H9 (cell line): ENCODE measurements around the gene C20orf202. TPM values are rescaled to one million over a fixed set of nuclear protein-coding genes. Genes with fewer than 3 reads are reported as not detected.

Experiments
- DNase-seq: peaks from one replicate; pipeline ENCODE4 v3.0.0-alpha.2; 2017
- H2AFZ ChIP-seq: one replicate; pipeline ENCODE4 v1.6.1; 2013; ENCODE audit warnings: mild to moderate bottlenecking, low read length, control low read depth, moderate library complexity
- H2AK5ac ChIP-seq: 2 replicates; pipeline ENCODE4 v1.6.1; 2013; ENCODE audit warnings: low read length, control low read depth, mixed read lengths; ENCODE audit not compliant: insufficient read length
- H2BK120ac ChIP-seq: one replicate; pipeline ENCODE4 v1.6.1; 2013; ENCODE audit warnings: low read depth, mild to moderate bottlenecking, low read length, control low read depth, inconsistent platforms; ENCODE audit not compliant: poor library complexity, severe bottlenecking
- H2BK12ac ChIP-seq: 2 replicates; pipeline ENCODE4 v1.6.1; 2013; ENCODE audit warnings: low read length, control low read depth, mixed read lengths, low read depth; ENCODE audit not compliant: insufficient read length
- H2BK15ac ChIP-seq: 2 replicates; pipeline ENCODE4 v1.6.1; 2013; ENCODE audit warnings: low read depth, low read length, control low read depth
- H2BK20ac ChIP-seq: one replicate; pipeline ENCODE4 v1.6.1; 2013; ENCODE audit warnings: low read depth, mild to moderate bottlenecking, low read length, control low read depth, inconsistent platforms; ENCODE audit not compliant: poor library complexity, severe bottlenecking
- H2BK5ac ChIP-seq: 2 replicates; pipeline ENCODE4 v1.6.1; 2013; ENCODE audit warnings: low read length, control low read depth, mixed read lengths; ENCODE audit not compliant: insufficient read length
- H3K14ac ChIP-seq: 2 replicates; pipeline ENCODE4 v1.6.1; 2013; ENCODE audit warnings: low read length, control low read depth; ENCODE audit not compliant: insufficient read depth
- H3K18ac ChIP-seq: 2 replicates; pipeline ENCODE4 v1.6.1; 2013; ENCODE audit warnings: low read depth, mild to moderate bottlenecking, mixed read lengths, low read length, control low read depth; ENCODE audit not compliant: insufficient read length
- H3K23ac ChIP-seq: 2 replicates; pipeline ENCODE4 v1.6.1; 2013; ENCODE audit warnings: low read length, control low read depth, mixed read lengths, low read depth; ENCODE audit not compliant: insufficient read length
- H3K23me2 ChIP-seq: 2 replicates; pipeline ENCODE4 v1.6.1; 2013; ENCODE audit warnings: low read depth, mild to moderate bottlenecking, mixed read lengths, low read length, control low read depth; ENCODE audit not compliant: insufficient read length, poor library complexity, severe bottlenecking
- H3K27ac ChIP-seq: 2 replicates; pipeline ENCODE4 v1.5.1; 2013; ENCODE audit warnings: low read length, control low read depth, mixed read lengths, low read depth; ENCODE audit not compliant: insufficient read length
- H3K27me3 ChIP-seq: 2 replicates; pipeline ENCODE4 v1.6.1; 2013; ENCODE audit warnings: low read length, control low read depth, inconsistent platforms; ENCODE audit not compliant: insufficient read depth
- H3K4ac ChIP-seq: 2 replicates; pipeline ENCODE4 v1.6.1; 2013; ENCODE audit warnings: low read depth, mild to moderate bottlenecking, control low read depth, inconsistent platforms, low read length, moderate library complexity
- H3K4me1 ChIP-seq: 2 replicates; pipeline ENCODE4 v1.6.1; 2013; ENCODE audit warnings: low read length, control low read depth, inconsistent platforms; ENCODE audit not compliant: insufficient read depth
- H3K4me2 ChIP-seq: 2 replicates; pipeline ENCODE4 v1.6.1; 2013; ENCODE audit warnings: low read length, control low read depth, mixed read lengths; ENCODE audit not compliant: insufficient read length, insufficient read depth
- H3K56ac ChIP-seq: 2 replicates; pipeline ENCODE4 v1.6.1; 2013; ENCODE audit warnings: low read depth, mild to moderate bottlenecking, mixed read lengths, low read length, control low read depth; ENCODE audit not compliant: insufficient read length
- H3K79me1 ChIP-seq: 2 replicates; pipeline ENCODE4 v1.6.1; 2013; ENCODE audit warnings: low read depth, mild to moderate bottlenecking, moderate library complexity, low read length, control low read depth, inconsistent platforms; ENCODE audit not compliant: insufficient read depth, poor library complexity, severe bottlenecking
- H3K79me2 ChIP-seq: 2 replicates; pipeline ENCODE4 v1.6.1; 2013; ENCODE audit warnings: low read length, control low read depth, inconsistent platforms; ENCODE audit not compliant: insufficient read depth
- H3K9ac ChIP-seq: 2 replicates; pipeline ENCODE4 v1.6.1; 2013; ENCODE audit warnings: low read length, control low read depth, mixed read lengths; ENCODE audit not compliant: insufficient read length; ENCODE audit errors: extremely low read depth
- H3K9me3 ChIP-seq: one replicate; pipeline ENCODE4 v1.6.1; 2013; ENCODE audit warnings: low read depth, low read length, inconsistent platforms; ENCODE audit not compliant: control insufficient read depth
- H3T11ph ChIP-seq: one replicate; pipeline ENCODE4 v1.6.1; 2013; ENCODE audit warnings: mild to moderate bottlenecking, low read length, control low read depth, inconsistent platforms
- H4K20me1 ChIP-seq: one replicate; pipeline ENCODE4 v1.6.1; 2013; ENCODE audit not compliant: control insufficient read depth, insufficient read length, insufficient read depth
- H4K5ac ChIP-seq: 2 replicates; pipeline ENCODE4 v1.6.1; 2013; ENCODE audit warnings: low read depth, mild to moderate bottlenecking, mixed read lengths, low read length, control low read depth; ENCODE audit not compliant: insufficient read length
- H4K8ac ChIP-seq: replicated peaks from 2 replicates; pipeline ENCODE4 v1.6.1; 2013; ENCODE audit warnings: low read length, control low read depth, mixed read lengths, low read depth; ENCODE audit not compliant: insufficient read length
- H4K91ac ChIP-seq: 2 replicates; pipeline ENCODE4 v1.6.1; 2013; ENCODE audit warnings: low read depth, mild to moderate bottlenecking, moderate library complexity, mixed read lengths, low read length, control low read depth; ENCODE audit not compliant: insufficient read length
- H3K27ac Mint-ChIP-seq, 3 experiments: 2 replicates in 2 of 3; 3 replicates in 1 of 3; pipeline ENCODE4 v1.8.0; 2020 to 2021; ENCODE audit warnings: mixed read lengths in 3 of 3, mild to moderate bottlenecking in 1 of 3, moderate library complexity in 1 of 3
- H3K27me3 Mint-ChIP-seq: 2 replicates; pipeline ENCODE4 v1.8.0; 2021; ENCODE audit warnings: low read depth, mild to moderate bottlenecking, moderate library complexity, mixed read lengths
- H3K36me3 Mint-ChIP-seq, 3 experiments: 2 replicates in 2 of 3; 3 replicates in 1 of 3; pipeline ENCODE4 v1.8.0; 2020 to 2021; ENCODE audit warnings: low read depth in 3 of 3, mixed read lengths in 3 of 3; ENCODE audit not compliant: insufficient read depth in 1 of 3
- H3K4me1 Mint-ChIP-seq, 2 experiments: 2 replicates each; pipeline ENCODE4 v1.8.0; 2020; ENCODE audit warnings: mixed read lengths in 2 of 2
- H3K4me3 Mint-ChIP-seq, 2 experiments: 2 replicates in 1 of 2; 3 replicates in 1 of 2; pipeline ENCODE4 v1.8.0; 2020 to 2021; ENCODE audit warnings: mild to moderate bottlenecking in 2 of 2, mixed read lengths in 2 of 2, moderate library complexity in 1 of 2
- H3K9me3 Mint-ChIP-seq, 2 experiments: 2 replicates in 1 of 2; 3 replicates in 1 of 2; pipeline ENCODE4 v1.8.0; 2020; ENCODE audit warnings: mild to moderate bottlenecking in 2 of 2, mixed read lengths in 2 of 2, moderate library complexity in 1 of 2
- CTCF ChIP-seq: fragments of 200-600 bp; sonication (generic); conservative IDR thresholded peaks from 3 replicates; pipeline ENCODE4 v1.8.0; 2021; ENCODE audit warnings: antibody characterized with exemption, mild to moderate bottlenecking
- WGBS: extraction: QIAGEN DNeasy Blood & Tissue Kit; methylation state at CpG from one replicate; pipeline ENCODE4 v1.1.7; 2013; ENCODE audit warnings: missing lambda C conversion rate, low lambda C conversion rate, mixed read lengths; ENCODE audit not compliant: insufficient read length; ENCODE audit errors: extremely low coverage; 5-methylcytosine and 5-hydroxymethylcytosine counted together
- total RNA-seq: library from RNA; stranded (reverse); gene quantifications from 2 replicates; pipeline ENCODE4 v1.2.1, GENCODE V29; 2021

The C20orf202 gene
- total RNA-seq, 1 experiment from 2014 or later = 0.13 TPM

DNA sequence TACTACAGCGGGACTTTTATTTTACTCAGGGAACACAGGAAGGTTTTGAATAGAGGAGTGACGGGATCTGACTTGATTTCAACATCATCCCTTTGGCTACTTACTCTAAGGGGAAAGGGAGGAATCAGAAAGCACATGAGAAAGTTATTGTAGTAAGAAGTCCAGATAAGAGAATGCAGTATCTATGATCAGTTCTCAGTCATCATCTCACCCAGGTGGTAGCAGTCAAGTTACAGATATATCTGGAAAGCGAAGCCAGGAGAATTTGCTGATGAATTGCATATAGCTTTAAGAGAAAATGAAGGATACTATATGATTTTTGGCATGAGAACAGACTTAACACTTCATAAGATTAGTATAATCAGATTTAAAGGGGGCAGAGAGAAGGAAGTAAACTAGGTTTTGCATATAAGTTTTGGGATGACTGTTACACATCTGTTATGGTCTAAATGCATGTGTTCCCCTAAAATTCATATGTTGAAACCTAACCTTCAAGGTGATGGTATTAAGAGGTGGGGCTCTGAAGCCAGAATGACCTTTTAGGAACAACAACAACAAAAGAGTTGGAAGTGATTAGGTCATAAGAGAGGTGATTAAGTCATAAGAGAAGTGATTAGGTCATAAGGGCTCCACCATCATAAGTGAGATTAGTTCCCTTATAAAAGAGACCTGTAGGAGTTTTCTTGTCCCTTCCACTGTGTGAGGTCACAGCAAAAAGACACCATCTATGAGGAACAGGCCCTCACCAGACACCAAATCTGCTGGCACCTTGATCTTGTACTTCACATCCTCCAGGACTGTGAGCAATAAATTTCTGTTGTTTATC is 29.2 kb downstream of the C20orf202 start:
- no peak overlapping the region for H2BK120ac ChIP-seq
- H3K36me3 Mint-ChIP-seq = no peaks in the 10 kb centered on the region
- H3K14ac ChIP-seq = no peak overlapping the region
- H3K4me1 Mint-ChIP-seq = no peaks in the 10 kb centered on the region
- DNase-seq = no peak
- no peaks in the 10 kb centered on the region for H3K79me1 ChIP-seq
- TF ChIP-seq CTCF = no peak
- H4K91ac ChIP-seq = no peak overlapping the region
- no peaks in the 10 kb centered on the region for H3K79me2 ChIP-seq
- no peak overlapping the region for H3K27ac ChIP-seq
- no peak overlapping the region for H3K4ac ChIP-seq
- no peak overlapping the region for H3K23ac ChIP-seq
- H3K27me3 Mint-ChIP-seq = peaks cover 44% of the 10 kb centered on the region
- H3K18ac ChIP-seq = no peak overlapping the region
- no peak overlapping the region for H3K9ac ChIP-seq
- no CpG with 5 or more reads among the region's 3 CpGs for WGBS
- no peak overlapping the region for H2AFZ ChIP-seq
- no peaks in the 10 kb centered on the region for H3K4me1 ChIP-seq
- H3K27me3 ChIP-seq = no peaks in the 10 kb centered on the region
- H2BK12ac ChIP-seq = no peak overlapping the region
- no peak overlapping the region for H4K8ac ChIP-seq
- no peak overlapping the region for H3K4me3 Mint-ChIP-seq
- no peaks in the 10 kb centered on the region for H3K9me3 Mint-ChIP-seq
- H2BK15ac ChIP-seq = no peak overlapping the region
- H3K9me3 ChIP-seq = no peaks in the 10 kb centered on the region
- no peak overlapping the region for H3K4me2 ChIP-seq
- no peaks in the 10 kb centered on the region for H4K20me1 ChIP-seq
- no peak overlapping the region for H3K56ac ChIP-seq
- no peak overlapping the region for H2BK20ac ChIP-seq
- no peak overlapping the region for H2BK5ac ChIP-seq
- no peak overlapping the region for H3K27ac Mint-ChIP-seq
- no peaks in the 10 kb centered on the region for H3K23me2 ChIP-seq
- no peak overlapping the region for H2AK5ac ChIP-seq
- H4K5ac ChIP-seq = no peak overlapping the region
- H3T11ph ChIP-seq = no peak overlapping the region
